ENCODE data around the gene RAPGEF2. TPM values are rescaled to one million over a fixed set of nuclear protein-coding genes. Genes with fewer than 3 reads are reported as not detected.

RAPGEF2 gene
- total RNA-seq, 1 donor from 2014 or later, result 46.7 TPM

GRCh38 chr4:159271856-159272255, 169.0 kb downstream of the RAPGEF2 start:
- peak overlapping the region; percentile 62 for H3K27ac Mint-ChIP-seq
- no peak for DNase-seq (ENCODE audit: low spot score in 2 of 2, unreplicated experiment in 2 of 2)
- no peaks in the 10 kb centered on the region for H3K36me3 Mint-ChIP-seq
- H3K9me3 Mint-ChIP-seq, result no peaks in the 10 kb centered on the region
- no peaks in the 10 kb centered on the region for H3K27me3 Mint-ChIP-seq (ENCODE audit: low read depth)
- no peak for TF ChIP-seq CTCF (IDR thresholded peaks at IDR 0.05; ENCODE audit: unreplicated experiment)
- no peak overlapping the region for H3K4me3 Mint-ChIP-seq
- H3K4me1 Mint-ChIP-seq, result peaks cover 21% of the 10 kb centered on the region

GRCh38 chr4:159272273-159273140, 169.6 kb downstream of the RAPGEF2 start:
- no peak for TF ChIP-seq CTCF (IDR thresholded peaks at IDR 0.05; ENCODE audit: unreplicated experiment)
- Mint-ChIP-seq H3K27ac (peak overlapping the region; percentile 69), H3K36me3 (peaks cover 1% of the 10 kb centered on the region), H3K27me3 (ENCODE audit: low read depth) (no peaks in the 10 kb centered on the region), H3K4me3 (no peak overlapping the region), H3K9me3 (peaks cover 2% of the 10 kb centered on the region), H3K4me1 (peaks cover 21% of the 10 kb centered on the region)
- no peak for DNase-seq (ENCODE audit: low spot score in 2 of 2, unreplicated experiment in 2 of 2)

- H3K27ac Mint-ChIP-seq, result peak overlapping the region; percentile 69
- H3K4me1 Mint-ChIP-seq, result peaks cover 21% of the 10 kb centered on the region
- no peaks in the 10 kb centered on the region for H3K27me3 Mint-ChIP-seq (ENCODE audit: low read depth)
- no peak overlapping the region for H3K4me3 Mint-ChIP-seq
- H3K9me3 Mint-ChIP-seq, result peaks cover 6% of the 10 kb centered on the region
- DNase-seq (ENCODE audit: low spot score in 2 of 2, unreplicated experiment in 2 of 2), result no peak
- TF ChIP-seq CTCF (IDR thresholded peaks at IDR 0.05; ENCODE audit: unreplicated experiment), result no peak
- H3K36me3 Mint-ChIP-seq, result peaks cover 7% of the 10 kb centered on the region
These were observed 170.2 kb downstream of the RAPGEF2 start for GRCh38 chr4:159273141-159273438.

- H3K27ac Mint-ChIP-seq, result peak overlapping the region; percentile 11
- H3K9me3 Mint-ChIP-seq, result peaks cover 6% of the 10 kb centered on the region
- TF ChIP-seq CTCF (IDR thresholded peaks at IDR 0.05; ENCODE audit: unreplicated experiment), result no peak
- no peak overlapping the region for H3K4me3 Mint-ChIP-seq
- H3K4me1 Mint-ChIP-seq, result peaks cover 21% of the 10 kb centered on the region
- no peaks in the 10 kb centered on the region for H3K27me3 Mint-ChIP-seq (ENCODE audit: low read depth)
- H3K36me3 Mint-ChIP-seq, result peaks cover 7% of the 10 kb centered on the region
- DNase-seq (ENCODE audit: low spot score in 2 of 2, unreplicated experiment in 2 of 2), result no peak
These were observed 171.0 kb downstream of the RAPGEF2 start for GRCh38 chr4:159273841-159274240.

- TF ChIP-seq CTCF (IDR thresholded peaks at IDR 0.05; ENCODE audit: unreplicated experiment), result no peak
- H3K27ac Mint-ChIP-seq, result no peak overlapping the region
- no peak for DNase-seq (ENCODE audit: low spot score in 2 of 2, unreplicated experiment in 2 of 2)
- peaks cover 7% of the 10 kb centered on the region for H3K36me3 Mint-ChIP-seq
- H3K4me1 Mint-ChIP-seq, result peaks cover 14% of the 10 kb centered on the region
- H3K9me3 Mint-ChIP-seq, result peaks cover 6% of the 10 kb centered on the region
- H3K4me3 Mint-ChIP-seq, result no peak overlapping the region
- no peaks in the 10 kb centered on the region for H3K27me3 Mint-ChIP-seq (ENCODE audit: low read depth)
These were observed 175.5 kb downstream of the RAPGEF2 start for GRCh38 chr4:159278399-159278798.

Measured in mesothelial cell of epicardium (in vitro differentiated cells).